ENCODE data around the gene ZFP92. TPM values are rescaled to one million over a fixed set of nuclear protein-coding genes. Genes with fewer than 3 reads are reported as not detected.

Gene ZFP92
- total RNA-seq, 6 donors from 2014 or later = 2.7 to 5.1 (median 3.7) TPM

- no peak overlapping the region for H3K27ac ChIP-seq
- WGBS, 2 donors = 88% methylated on average over 88 of the region's 91 CpGs; no CpG with 5 or more reads in 1 of the 2 donors
- H3K36me3 ChIP-seq = peaks cover 0 to 11% (median 2%) of the 10 kb centered on the region in 4 donors
- ATAC-seq (ENCODE audit: low FRiP score in 2 of 2) (no peak), DNase-seq (peak in 1 of 2 donors; percentile 12)
- no peaks in the 10 kb centered on the region for H3K9me3 ChIP-seq
- H3K4me3 ChIP-seq = no peak overlapping the region
- H3K4me1 ChIP-seq = no peaks in the 10 kb centered on the region
- TF ChIP-seq EP300 (IDR thresholded peaks at IDR 0.05) (no peak), POLR2AphosphoS5 (IDR thresholded peaks at IDR 0.05) (no peak), POLR2A (IDR thresholded peaks at IDR 0.05) (no peak), CTCF (IDR thresholded peaks at IDR 0.05) (no peak)
- H3K27me3 ChIP-seq = no peaks in the 10 kb centered on the region
Measured at GRCh38 chrX:153420851-153421599, 9.8 kb downstream of the ZFP92 start.

- H3K4me1 ChIP-seq = no peaks in the 10 kb centered on the region
- no peaks in the 10 kb centered on the region for H3K9me3 ChIP-seq
- H3K27me3 ChIP-seq = no peaks in the 10 kb centered on the region
- no peak for TF ChIP-seq CTCF (IDR thresholded peaks at IDR 0.05)
- TF ChIP-seq POLR2AphosphoS5 (IDR thresholded peaks at IDR 0.05) = no peak
- TF ChIP-seq POLR2A (IDR thresholded peaks at IDR 0.05) = no peak
- TF ChIP-seq EP300 (IDR thresholded peaks at IDR 0.05) = no peak
- H3K36me3 ChIP-seq = peaks cover 0 to 11% (median 2%) of the 10 kb centered on the region in 4 donors
- DNase-seq (no peak), ATAC-seq (ENCODE audit: low FRiP score in 2 of 2) (no peak)
- 88 to 93% methylated on average over 13 to 18 of the region's 18 CpGs for WGBS, 2 donors
- no peak overlapping the region for H3K4me3 ChIP-seq
- no peak overlapping the region for H3K27ac ChIP-seq
Measured at GRCh38 chrX:153421856-153422255, 10.6 kb downstream of the ZFP92 start.

GRCh38 chrX:153423652-153424051 is 12.4 kb downstream of the ZFP92 start:
- TF ChIP-seq POLR2AphosphoS5 (IDR thresholded peaks at IDR 0.05) = peak in 1 of 2 donors; percentile 19
- TF ChIP-seq POLR2A (IDR thresholded peaks at IDR 0.05) = no peak
- no peaks in the 10 kb centered on the region for H3K4me1 ChIP-seq
- no peaks in the 10 kb centered on the region for H3K27me3 ChIP-seq
- no peak for ATAC-seq (ENCODE audit: low FRiP score in 2 of 2)
- WGBS, 2 donors = 50 to 64% methylated on average over 1 to 8 of the region's 8 CpGs
- peaks cover 0 to 11% (median 2%) of the 10 kb centered on the region in 4 donors for H3K36me3 ChIP-seq
- peak in 1 of 2 donors; percentile 47 for DNase-seq
- no peaks in the 10 kb centered on the region for H3K9me3 ChIP-seq
- H3K4me3 ChIP-seq = no peak overlapping the region
- no peak overlapping the region for H3K27ac ChIP-seq

- peaks cover 0 to 8% (median 2%) of the 10 kb centered on the region in 4 donors for H3K9me3 ChIP-seq
- DNase-seq (no peak), ATAC-seq (ENCODE audit: low FRiP score in 2 of 2) (no peak)
- no peaks in the 10 kb centered on the region for H3K27me3 ChIP-seq
- no peak overlapping the region for H3K27ac ChIP-seq
- no peak overlapping the region for H3K4me3 ChIP-seq
- no peaks in the 10 kb centered on the region for H3K4me1 ChIP-seq
- peaks cover 0 to 8% (median 0%) of the 10 kb centered on the region in 4 donors for H3K36me3 ChIP-seq
- no peak for TF ChIP-seq POLR2A (IDR thresholded peaks at IDR 0.05)
- TF ChIP-seq POLR2AphosphoS5 (IDR thresholded peaks at IDR 0.05) = no peak
- TF ChIP-seq EP300 (IDR thresholded peaks at IDR 0.05) = no peak
- TF ChIP-seq CTCF (IDR thresholded peaks at IDR 0.05) = no peak
- WGBS, 2 donors = 84 to 96% methylated on average over 3 of the region's 3 CpGs
Measured at GRCh38 chrX:153426204-153426603, 14.9 kb downstream of the ZFP92 start.

GRCh38 chrX:153430796-153431195 is 19.5 kb downstream of the ZFP92 start:
- 84 to 88% methylated on average over 4 to 6 of the region's 6 CpGs for WGBS, 2 donors
- no peak for TF ChIP-seq CTCF (IDR thresholded peaks at IDR 0.05)
- no peak for TF ChIP-seq EP300 (IDR thresholded peaks at IDR 0.05)
- Histone ChIP-seq H3K9me3 (peaks cover 0 to 13% (median 2%) of the 10 kb centered on the region in 4 donors), H3K36me3 (no peaks in the 10 kb centered on the region), H3K27ac (no peak overlapping the region), H3K27me3 (no peaks in the 10 kb centered on the region), H3K4me3 (no peak overlapping the region), H3K4me1 (no peaks in the 10 kb centered on the region)
- ATAC-seq (ENCODE audit: low FRiP score in 2 of 2) (no peak), DNase-seq (no peak)

Data from upper lobe of left lung (tissue), 6 donors.